Stimulated activated CD8-positive, alpha-beta memory T cell treated with anti-CD3 and anti-CD28 coated beads, Interleukin-2, amount 100 ng/mL, for 1 hour (primary cell): ENCODE measurements around the gene TCAP.
A peak's percentile ranks its signal among the peaks of the same experiment; 100 is the strongest.

Experiments
- DNase-seq, 2 donors: peaks; one replicate each; pipeline ENCODE4 v3.0.0-alpha.2; 2020; ENCODE audit warnings: low read depth in 2 of 2

Gene TCAP, protein sequence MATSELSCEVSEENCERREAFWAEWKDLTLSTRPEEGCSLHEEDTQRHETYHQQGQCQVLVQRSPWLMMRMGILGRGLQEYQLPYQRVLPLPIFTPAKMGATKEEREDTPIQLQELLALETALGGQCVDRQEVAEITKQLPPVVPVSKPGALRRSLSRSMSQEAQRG

DNA sequence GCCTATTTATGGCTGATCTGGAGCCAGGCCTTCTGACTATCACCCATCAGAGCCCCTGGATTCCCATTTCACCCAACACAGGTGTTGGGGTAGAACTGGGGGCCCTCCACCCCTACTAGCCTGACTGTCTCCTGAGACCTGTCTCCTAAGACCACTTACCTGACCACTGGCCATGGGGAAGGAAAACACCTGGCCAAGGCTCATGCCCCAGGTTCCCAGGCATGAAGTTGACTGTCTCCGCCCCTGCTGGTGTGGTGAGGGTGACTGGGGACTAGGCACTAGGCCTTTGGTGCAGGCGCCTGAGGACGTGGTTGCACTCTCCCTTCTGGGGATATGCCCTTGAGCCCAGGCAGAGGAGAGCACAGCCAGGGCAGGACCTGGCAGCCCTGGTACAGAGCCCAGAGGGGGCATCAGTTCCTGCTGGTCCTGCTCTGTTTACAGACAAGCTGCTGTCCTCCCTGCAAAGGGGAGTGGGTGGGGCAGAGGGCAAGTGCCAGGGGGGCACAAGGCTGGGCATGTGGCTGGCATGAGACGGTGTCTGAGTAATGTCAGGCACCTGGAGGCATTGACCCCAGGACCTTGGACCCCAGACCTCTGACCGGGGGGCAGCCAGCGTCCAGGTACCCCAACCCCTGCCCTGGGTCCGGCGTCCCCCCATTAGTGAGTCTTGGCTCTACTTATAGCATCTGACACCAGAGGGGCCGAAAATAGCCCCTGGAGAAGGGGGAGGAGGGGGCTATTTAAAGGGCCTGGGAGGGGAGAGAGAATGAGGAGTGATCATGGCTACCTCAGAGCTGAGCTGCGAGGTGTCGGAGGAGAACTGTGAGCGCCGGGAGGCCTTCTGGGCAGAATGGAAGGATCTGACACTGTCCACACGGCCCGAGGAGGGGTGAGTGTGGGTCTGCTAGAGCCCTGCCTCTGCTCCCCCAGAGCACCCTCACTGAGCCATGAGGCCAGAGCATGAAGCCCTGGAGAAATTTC, at the start of gene TCAP:
TCAP (plus strand) TSS at position 769 of the 981 bp plus-strand sequence; CDS start at position 780, 11 bp downstream.
- DNase-seq, result no peak

DNA sequence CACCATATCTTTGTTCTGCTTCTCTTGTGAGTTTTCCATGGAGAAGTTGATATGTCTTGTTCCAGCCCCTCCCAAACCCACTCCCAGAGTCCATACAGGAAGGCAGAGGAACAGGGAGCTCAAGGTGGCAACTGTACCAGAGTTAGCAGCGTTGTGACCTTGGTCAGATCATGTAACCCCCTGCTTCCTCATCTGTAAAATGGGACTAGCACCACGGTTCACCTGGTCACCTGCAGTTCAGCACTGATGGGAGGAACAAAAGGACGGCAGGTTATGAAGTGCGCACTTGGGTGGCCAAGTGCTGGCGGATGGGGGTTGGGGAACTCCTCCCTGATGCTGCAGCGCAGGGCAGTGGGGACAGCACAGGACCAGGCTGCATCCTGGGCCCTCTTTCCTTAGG, 49.7 kb upstream of the TCAP start:
- no peak for DNase-seq

DNA sequence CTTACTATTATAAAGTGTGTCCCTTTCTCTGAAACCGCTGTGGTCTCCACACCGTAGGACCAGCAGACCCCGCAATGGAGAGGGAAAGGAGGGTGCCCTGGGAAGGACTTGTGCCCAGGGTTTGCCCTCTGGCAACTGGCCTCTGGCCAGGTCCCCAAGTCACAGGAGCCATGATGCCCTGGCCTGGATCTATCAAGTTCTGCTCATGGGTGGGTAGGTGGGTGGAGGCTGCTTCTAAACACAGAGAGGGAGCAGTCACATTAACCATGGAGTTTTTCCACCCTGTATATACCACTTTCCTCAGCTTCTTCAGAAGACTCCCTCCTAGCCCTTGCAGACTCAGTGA, 48.1 kb upstream of the TCAP start:
- DNase-seq, result no peak

DNA sequence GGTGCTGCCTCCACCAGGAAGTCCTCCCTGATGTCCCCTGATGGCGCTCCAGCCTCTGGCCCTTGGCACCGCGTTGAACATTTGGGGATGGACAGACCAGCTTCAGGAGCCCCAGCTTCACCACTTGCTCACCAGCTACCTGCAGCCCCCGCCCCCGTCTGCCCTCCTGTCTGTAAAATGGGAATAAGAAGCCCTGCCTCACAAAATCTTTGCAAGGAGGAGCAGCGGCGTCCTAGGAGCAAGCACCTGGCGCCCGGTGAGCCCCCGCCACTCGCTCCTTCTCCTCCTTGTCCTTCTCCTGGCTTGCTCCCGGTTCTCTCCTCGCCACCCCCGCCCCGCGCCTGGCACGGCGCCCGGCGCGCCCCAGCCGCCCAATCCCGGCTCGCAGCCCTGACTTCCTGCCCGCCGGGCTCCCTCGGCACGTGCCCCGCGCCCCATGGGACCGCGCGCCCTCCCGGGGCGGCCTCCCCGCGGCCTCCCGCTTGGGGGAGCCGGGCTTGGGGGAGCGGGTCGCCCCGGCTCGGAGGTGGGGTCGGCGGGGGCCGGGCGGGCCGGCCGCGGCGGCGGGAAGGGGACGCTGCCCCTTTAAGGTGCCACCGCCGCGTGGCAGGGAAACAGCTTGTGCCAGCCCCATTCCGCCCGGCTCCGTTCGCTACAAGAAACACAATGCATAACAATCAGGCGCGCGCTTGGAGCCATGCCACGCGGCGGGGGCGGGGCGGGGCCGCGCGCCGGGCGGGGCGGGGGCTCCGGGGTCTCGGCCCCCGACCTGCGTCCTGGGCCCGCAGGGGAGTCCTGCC, 47.5 kb upstream of the TCAP start:
- peak in 1 of 2 donors; percentile 24 for DNase-seq

DNA sequence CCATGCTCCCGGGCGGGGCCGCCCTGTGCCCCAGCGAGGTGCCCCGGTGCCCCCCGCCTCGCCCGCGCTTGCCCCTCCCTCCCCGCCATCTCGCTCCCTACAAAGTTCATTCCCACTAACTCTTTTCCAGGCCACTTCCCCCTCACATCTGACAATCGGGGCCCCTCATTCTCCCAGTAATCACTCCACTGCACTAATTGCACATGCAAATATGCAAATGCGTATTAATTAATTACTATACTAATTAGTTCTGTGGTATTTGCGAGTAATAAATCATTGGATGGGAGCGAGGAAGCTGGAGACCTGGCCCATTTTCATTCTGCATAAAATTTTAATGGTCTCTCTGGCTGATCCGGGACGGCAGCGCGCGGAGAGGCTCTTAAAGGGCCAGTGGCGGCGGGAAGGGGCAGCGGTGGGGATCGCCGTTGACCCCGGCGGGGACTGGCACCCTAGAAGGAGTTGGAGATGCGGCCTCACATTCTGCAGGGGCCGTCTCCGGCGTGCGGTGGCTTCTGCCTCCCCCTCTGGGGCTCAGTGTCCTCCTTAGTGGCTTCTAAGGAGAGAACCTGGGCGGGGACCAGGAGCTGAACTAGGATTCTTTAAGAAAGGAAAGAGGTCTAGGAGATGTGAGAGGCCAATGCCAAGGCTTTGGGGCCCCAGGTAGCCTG, 46.8 kb upstream of the TCAP start:
- no peak for DNase-seq

GRCh38 chr17:39618956-39619785, 46.0 kb upstream of the TCAP start:
- DNase-seq, result no peak

DNA sequence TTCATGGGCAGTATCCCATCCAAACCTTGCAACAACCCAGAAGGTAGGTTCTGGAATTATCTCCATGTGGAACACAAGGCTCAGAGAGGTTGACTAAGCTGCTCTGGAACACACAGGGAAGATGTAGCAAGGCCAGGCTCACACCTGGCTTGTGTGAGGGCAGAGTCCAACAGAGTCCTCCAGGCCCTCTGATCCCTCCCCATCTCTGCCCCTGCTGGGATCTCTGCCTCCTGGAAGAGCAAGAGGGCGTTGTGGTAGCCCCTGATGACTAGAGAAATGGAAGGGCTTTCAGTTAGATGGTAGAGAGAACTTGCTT, 45.4 kb upstream of the TCAP start:
- no peak for DNase-seq

GRCh38 chr17:39621523-39622379, 43.4 kb upstream of the TCAP start:
- DNase-seq, result peak; percentile 82 to 83

- no peak for DNase-seq
Measured at GRCh38 chr17:39622380-39623006, 42.7 kb upstream of the TCAP start.

DNA sequence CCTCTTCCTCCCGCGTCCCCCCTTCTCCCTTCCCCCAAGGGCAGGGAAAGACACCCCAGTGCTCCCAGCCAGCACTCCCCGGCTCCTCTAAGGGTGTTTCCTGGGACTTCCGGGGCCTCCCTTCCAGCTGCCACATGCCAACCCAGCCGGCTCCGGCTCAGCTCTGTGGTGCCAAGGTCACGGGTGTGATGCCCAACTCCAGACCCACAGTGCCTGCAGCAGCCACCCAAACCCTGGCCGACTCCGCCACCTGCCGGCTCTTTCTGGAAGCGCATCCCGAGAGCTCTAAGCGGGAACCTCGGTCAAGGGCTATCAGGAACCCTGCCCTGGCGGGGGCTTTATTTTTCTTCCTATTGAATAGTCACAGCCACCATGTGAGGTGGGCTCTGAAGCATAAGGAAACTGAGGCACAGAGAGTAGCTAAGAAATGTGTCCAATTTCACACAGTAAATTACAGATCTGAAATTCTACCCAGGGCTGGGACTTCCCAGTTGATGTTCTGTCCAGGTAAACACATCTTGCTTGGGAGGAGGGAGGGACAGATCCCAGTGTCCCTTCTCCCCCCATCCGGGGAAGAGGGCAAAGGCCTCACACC, 41.7 kb upstream of the TCAP start:
- DNase-seq, result peak; percentile 74

- no peak for DNase-seq
Measured at GRCh38 chr17:39624313-39624712, 40.8 kb upstream of the TCAP start.

- no peak for DNase-seq
Measured at GRCh38 chr17:39625198-39625785, 39.9 kb upstream of the TCAP start.

GRCh38 chr17:39626171-39627046, 38.7 kb upstream of the TCAP start, which contains the start of gene PPP1R1B:
PPP1R1B (plus strand) TSS chr17:39626952; CDS start chr17:39627393, 441 bp downstream.
- no peak for DNase-seq

DNA sequence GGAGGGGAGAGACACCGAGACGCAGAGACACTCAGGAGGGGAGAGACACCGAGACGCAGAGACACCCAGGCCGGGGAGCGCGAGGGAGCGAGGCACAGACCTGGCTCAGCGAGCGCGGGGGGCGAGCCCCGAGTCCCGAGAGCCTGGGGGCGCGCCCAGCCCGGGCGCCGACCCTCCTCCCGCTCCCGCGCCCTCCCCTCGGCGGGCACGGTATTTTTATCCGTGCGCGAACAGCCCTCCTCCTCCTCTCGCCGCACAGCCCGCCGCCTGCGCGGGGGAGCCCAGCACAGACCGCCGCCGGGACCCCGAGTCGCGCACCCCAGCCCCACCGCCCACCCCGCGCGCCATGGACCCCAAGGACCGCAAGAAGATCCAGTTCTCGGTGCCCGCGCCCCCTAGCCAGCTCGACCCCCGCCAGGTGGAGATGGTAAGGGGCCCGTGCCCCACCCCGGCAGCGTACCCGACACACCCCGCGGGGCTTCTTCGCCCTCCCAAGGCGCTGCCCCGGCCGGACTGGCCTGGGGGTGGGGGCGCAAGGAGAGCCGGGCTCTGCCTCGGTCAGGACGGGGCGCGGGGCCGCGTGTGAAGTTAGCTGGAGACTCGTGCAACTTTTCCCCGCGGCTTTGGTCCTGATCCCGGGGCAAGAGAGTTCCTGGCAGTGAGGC, 38.0 kb upstream of the TCAP start:
- DNase-seq, result no peak

- DNase-seq, result no peak
Measured at GRCh38 chr17:39627712-39628516, 37.2 kb upstream of the TCAP start.
